ENCODE results near the gene MT4.

The MT4 gene

GRCh38 chr16:56547949-56548567 lies 16.8 kb upstream of the MT4 start:
- Mint-ChIP-seq H3K4me3 (no peak overlapping the region), H3K9me3 (no peaks in the 10 kb centered on the region), H3K27me3 (no peaks in the 10 kb centered on the region), H3K4me1 (peaks cover 17% of the 10 kb centered on the region), H3K36me3 (ENCODE audit: low read depth) (no peaks in the 10 kb centered on the region), H3K27ac (peak overlapping the region; percentile 62)
- no peak for ATAC-seq
- no peak for DNase-seq

- Mint-ChIP-seq H3K4me3 (no peak overlapping the region), H3K36me3 (ENCODE audit: low read depth) (no peaks in the 10 kb centered on the region), H3K9me3 (no peaks in the 10 kb centered on the region), H3K27me3 (peaks cover 3% of the 10 kb centered on the region), H3K27ac (no peak overlapping the region), H3K4me1 (peaks cover 17% of the 10 kb centered on the region)
- ATAC-seq (no peak), DNase-seq (no peak)
These were observed 15.7 kb upstream of the MT4 start for GRCh38 chr16:56549161-56549560.

- H3K27me3 Mint-ChIP-seq = peaks cover 4% of the 10 kb centered on the region
- DNase-seq = no peak
- peaks cover 17% of the 10 kb centered on the region for H3K4me1 Mint-ChIP-seq
- ATAC-seq = peak; percentile 84
- no peak overlapping the region for H3K27ac Mint-ChIP-seq
- H3K36me3 Mint-ChIP-seq (ENCODE audit: low read depth) = no peaks in the 10 kb centered on the region
- H3K9me3 Mint-ChIP-seq = no peaks in the 10 kb centered on the region
- H3K4me3 Mint-ChIP-seq = no peak overlapping the region
These were observed 15.0 kb upstream of the MT4 start for GRCh38 chr16:56549744-56550385.

GRCh38 chr16:56551796-56552738 lies 12.8 kb upstream of the MT4 start:
- H3K4me3 Mint-ChIP-seq = no peak overlapping the region
- H3K4me1 Mint-ChIP-seq = peaks cover 17% of the 10 kb centered on the region
- no peaks in the 10 kb centered on the region for H3K9me3 Mint-ChIP-seq
- no peak overlapping the region for H3K27ac Mint-ChIP-seq
- H3K36me3 Mint-ChIP-seq (ENCODE audit: low read depth) = no peaks in the 10 kb centered on the region
- ATAC-seq = no peak
- DNase-seq = no peak
- peaks cover 11% of the 10 kb centered on the region for H3K27me3 Mint-ChIP-seq

GRCh38 chr16:56554441-56554840 lies 10.4 kb upstream of the MT4 start:
- no peak for DNase-seq
- no peak for ATAC-seq
- no peak overlapping the region for H3K27ac Mint-ChIP-seq
- H3K4me1 Mint-ChIP-seq = peaks cover 5% of the 10 kb centered on the region
- no peaks in the 10 kb centered on the region for H3K36me3 Mint-ChIP-seq (ENCODE audit: low read depth)
- H3K27me3 Mint-ChIP-seq = peaks cover 13% of the 10 kb centered on the region
- no peaks in the 10 kb centered on the region for H3K9me3 Mint-ChIP-seq
- no peak overlapping the region for H3K4me3 Mint-ChIP-seq

GRCh38 chr16:56558024-56558747 lies 6.7 kb upstream of the MT4 start:
- Mint-ChIP-seq H3K4me1 (no peaks in the 10 kb centered on the region), H3K27ac (no peak overlapping the region), H3K9me3 (no peaks in the 10 kb centered on the region), H3K4me3 (no peak overlapping the region), H3K27me3 (peaks cover 19% of the 10 kb centered on the region), H3K36me3 (ENCODE audit: low read depth) (no peaks in the 10 kb centered on the region)
- DNase-seq (no peak), ATAC-seq (no peak)

- ATAC-seq = no peak
- no peak for DNase-seq
- Mint-ChIP-seq H3K27ac (no peak overlapping the region), H3K36me3 (ENCODE audit: low read depth) (no peaks in the 10 kb centered on the region), H3K27me3 (peaks cover 16% of the 10 kb centered on the region), H3K9me3 (no peaks in the 10 kb centered on the region), H3K4me1 (no peaks in the 10 kb centered on the region), H3K4me3 (no peak overlapping the region)
These were observed 5.8 kb upstream of the MT4 start for GRCh38 chr16:56559109-56559508.

GRCh38 chr16:56560447-56560846 lies 4.4 kb upstream of the MT4 start:
- DNase-seq (no peak), ATAC-seq (no peak)
- Mint-ChIP-seq H3K36me3 (ENCODE audit: low read depth) (no peaks in the 10 kb centered on the region), H3K4me3 (no peak overlapping the region), H3K27ac (no peak overlapping the region), H3K27me3 (peaks cover 12% of the 10 kb centered on the region), H3K9me3 (no peaks in the 10 kb centered on the region), H3K4me1 (no peaks in the 10 kb centered on the region)

- Mint-ChIP-seq H3K36me3 (ENCODE audit: low read depth) (no peaks in the 10 kb centered on the region), H3K27ac (no peak overlapping the region), H3K9me3 (no peaks in the 10 kb centered on the region), H3K4me3 (no peak overlapping the region), H3K27me3 (peaks cover 14% of the 10 kb centered on the region), H3K4me1 (no peaks in the 10 kb centered on the region)
- ATAC-seq (no peak), DNase-seq (no peak)
These were observed 3.7 kb upstream of the MT4 start for GRCh38 chr16:56561126-56561525.

GRCh38 chr16:56569971-56570370 lies 5.1 kb downstream of the MT4 start:
- no peaks in the 10 kb centered on the region for H3K9me3 Mint-ChIP-seq
- H3K4me3 Mint-ChIP-seq = no peak overlapping the region
- H3K36me3 Mint-ChIP-seq (ENCODE audit: low read depth) = no peaks in the 10 kb centered on the region
- no peak for DNase-seq
- no peaks in the 10 kb centered on the region for H3K4me1 Mint-ChIP-seq
- H3K27me3 Mint-ChIP-seq = peaks cover 10% of the 10 kb centered on the region
- no peak for ATAC-seq
- no peak overlapping the region for H3K27ac Mint-ChIP-seq

GRCh38 chr16:56571525-56571924 lies 6.7 kb downstream of the MT4 start:
- ATAC-seq (no peak), DNase-seq (no peak)
- Mint-ChIP-seq H3K4me3 (no peak overlapping the region), H3K27ac (no peak overlapping the region), H3K36me3 (ENCODE audit: low read depth) (no peaks in the 10 kb centered on the region), H3K9me3 (no peaks in the 10 kb centered on the region), H3K27me3 (peaks cover 2% of the 10 kb centered on the region), H3K4me1 (no peaks in the 10 kb centered on the region)

GRCh38 chr16:56574625-56575024 lies 9.8 kb downstream of the MT4 start:
- ATAC-seq = no peak
- Mint-ChIP-seq H3K27me3 (no peaks in the 10 kb centered on the region), H3K4me1 (peaks cover 3% of the 10 kb centered on the region), H3K9me3 (no peaks in the 10 kb centered on the region), H3K36me3 (ENCODE audit: low read depth) (no peaks in the 10 kb centered on the region), H3K4me3 (no peak overlapping the region), H3K27ac (no peak overlapping the region)
- DNase-seq = no peak

GRCh38 chr16:56576585-56577299 lies 11.9 kb downstream of the MT4 start:
- Mint-ChIP-seq H3K4me1 (peaks cover 3% of the 10 kb centered on the region), H3K27ac (no peak overlapping the region)

GRCh38 chr16:56577300-56577625 lies 12.4 kb downstream of the MT4 start:
- DNase-seq (no peak), ATAC-seq (no peak)
- no peaks in the 10 kb centered on the region for H3K9me3 Mint-ChIP-seq
- peaks cover 3% of the 10 kb centered on the region for H3K4me1 Mint-ChIP-seq
- no peaks in the 10 kb centered on the region for H3K36me3 Mint-ChIP-seq (ENCODE audit: low read depth)
- H3K27me3 Mint-ChIP-seq = no peaks in the 10 kb centered on the region
- H3K4me3 Mint-ChIP-seq = no peak overlapping the region
- H3K27ac Mint-ChIP-seq = no peak overlapping the region

More at GRCh38 chr16:56576585-56577299, 11.9 kb downstream of the MT4 start:
- Mint-ChIP-seq H3K27me3 (no peaks in the 10 kb centered on the region), H3K4me3 (no peak overlapping the region), H3K36me3 (ENCODE audit: low read depth) (no peaks in the 10 kb centered on the region), H3K9me3 (no peaks in the 10 kb centered on the region)
- DNase-seq = peak; percentile 92
- peak; percentile 99 for ATAC-seq

Data from activated naive CD8-positive, alpha-beta T cell treated with anti-CD3 and anti-CD28 coated beads, Interleukin-2, amount 50 U/mL, for 24 hours (primary cell).